ENCODE measurements around the gene C2orf74. TPM values are rescaled to one million over a fixed set of nuclear protein-coding genes. Genes with fewer than 3 reads are reported as not detected.
A peak's percentile ranks its signal among the peaks of the same experiment; 100 is the strongest.

C2orf74 gene
- total and polyA plus RNA-seq, 4 donors: 4.8 to 69.0 (median 19.1) TPM

DNA sequence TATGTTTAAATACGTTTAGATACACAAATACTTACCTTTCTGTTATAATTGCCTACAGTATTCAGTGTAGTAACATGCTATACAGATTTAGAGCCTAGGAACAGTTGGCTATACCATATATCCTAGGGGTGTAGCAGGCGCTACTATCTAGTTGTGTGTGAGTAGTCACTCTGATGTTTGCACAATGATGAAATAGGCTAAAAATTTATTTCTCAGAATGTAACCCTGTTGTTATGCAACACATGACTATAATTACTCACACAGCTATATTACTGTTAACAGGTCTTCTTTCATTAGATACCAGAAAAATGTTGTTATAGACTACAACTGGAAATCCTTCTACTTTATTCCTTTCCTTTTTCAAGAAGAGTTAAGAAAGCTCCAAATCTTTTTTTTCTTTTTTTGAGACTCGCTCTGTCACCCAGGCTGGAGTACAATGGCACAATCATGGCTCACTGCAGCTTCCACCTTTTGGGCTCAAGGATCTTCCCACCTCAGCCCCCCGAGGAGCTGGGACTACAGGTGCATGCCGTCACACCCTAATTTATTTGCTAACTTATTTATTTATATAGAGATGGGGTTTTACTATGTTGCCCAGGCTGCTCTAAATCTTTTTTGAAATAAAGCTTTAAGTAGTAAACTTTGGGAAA, 48.5 kb downstream of the C2orf74 start:
- H3K27me3 ChIP-seq (ENCODE audit: control insufficient read depth in 1 of 2, insufficient read depth in 2 of 2, low read length in 1 of 2): no peaks in the 10 kb centered on the region
- no peak overlapping the region for H3K4me3 ChIP-seq (ENCODE audit: low read length in 2 of 2)
- DNase-seq (no peak), ATAC-seq (ENCODE audit: low FRiP score) (no peak)
- H3K27ac ChIP-seq (ENCODE audit: low read depth in 1 of 2, low read length in 2 of 2): peak overlapping the region in 1 of 2 donors; percentile 25
- intact Hi-C loops (cut with DNase I): no loop called here
- 84 to 88% methylated on average over 5 of the region's 5 CpGs for whole genome bisulfite sequencing, 2 donors
- no peaks in the 10 kb centered on the region for H3K9me3 ChIP-seq (ENCODE audit: control insufficient read depth, low read length)
- H3K36me3 ChIP-seq (ENCODE audit: control insufficient read depth in 1 of 2, insufficient read depth in 2 of 2, low read length in 1 of 2): peaks cover 2 to 3% of the 10 kb centered on the region in 2 donors
- no peaks in the 10 kb centered on the region for H3K4me1 ChIP-seq (ENCODE audit: control insufficient read depth in 1 of 2, insufficient read depth in 2 of 2, low read length in 2 of 2)

- Histone ChIP-seq H3K27me3 (ENCODE audit: control insufficient read depth in 1 of 2, insufficient read depth in 2 of 2, low read length in 1 of 2) (no peaks in the 10 kb centered on the region), H3K9me3 (ENCODE audit: control insufficient read depth, low read length) (no peaks in the 10 kb centered on the region), H3K27ac (ENCODE audit: low read depth in 1 of 2, low read length in 2 of 2) (no peak overlapping the region), H3K4me1 (ENCODE audit: control insufficient read depth in 1 of 2, insufficient read depth in 2 of 2, low read length in 2 of 2) (no peaks in the 10 kb centered on the region), H3K36me3 (ENCODE audit: control insufficient read depth in 1 of 2, insufficient read depth in 2 of 2, low read length in 1 of 2) (no peaks in the 10 kb centered on the region), H3K4me3 (ENCODE audit: low read length in 2 of 2) (no peak overlapping the region)
- ATAC-seq (ENCODE audit: low FRiP score): no peak
- DNase-seq: no peak
- 83 to 85% methylated on average over 4 of the region's 4 CpGs for WGBS, 2 donors
- intact Hi-C loops (cut with DNase I): no loop called here
These were observed 52.2 kb downstream of the C2orf74 start for GRCh38 chr2:61214171-61214570.

Other genes starting within 250 kb of the C2orf74 start
- gene PEX13, start 144.5 kb upstream of the C2orf74 start, total RNA-seq: 10 to 100 TPM; 17.6 to 20.7 TPM
- 1 to 10 TPM; 6.5 to 8.8 TPM for gene PEX13, start 144.5 kb upstream of the C2orf74 start, polyA plus RNA-seq
- gene PUS10, start 143.9 kb upstream of the C2orf74 start, total RNA-seq: 1 to 10 TPM; 3.3 to 5.5 TPM
- 1 to 10 TPM; 3.9 to 5.6 TPM for gene PUS10, start 143.9 kb upstream of the C2orf74 start, polyA plus RNA-seq
- gene SANBR, start 96.3 kb upstream of the C2orf74 start, total RNA-seq: 10 to 100 TPM in 1 of 2 donors, 1 to 10 TPM in 1; 9.8 to 17.7 TPM
- 1 to 10 TPM; 2.8 to 6.5 TPM for gene SANBR, start 96.3 kb upstream of the C2orf74 start, polyA plus RNA-seq